ENCODE measurements around the gene CTSG.

- TF ChIP-seq CTCF (conservative IDR thresholded peaks at IDR 0.05 in 1 of 2, IDR thresholded peaks at IDR 0.05 in 1 of 2; ENCODE audit: extremely low read depth in 1 of 2, insufficient read depth in 1 of 2, low read depth in 1 of 2, low read length in 2 of 2) (no peak), EZH2 (IDR thresholded peaks at IDR 0.05; ENCODE audit: borderline replicate concordance, low read length) (no peak)
Observed at GRCh38 chr14:24607635-24608514, 31.8 kb upstream of the CTSG start.
